ENCODE data around the gene DNAJC11.

DNAJC11 gene

DNA sequence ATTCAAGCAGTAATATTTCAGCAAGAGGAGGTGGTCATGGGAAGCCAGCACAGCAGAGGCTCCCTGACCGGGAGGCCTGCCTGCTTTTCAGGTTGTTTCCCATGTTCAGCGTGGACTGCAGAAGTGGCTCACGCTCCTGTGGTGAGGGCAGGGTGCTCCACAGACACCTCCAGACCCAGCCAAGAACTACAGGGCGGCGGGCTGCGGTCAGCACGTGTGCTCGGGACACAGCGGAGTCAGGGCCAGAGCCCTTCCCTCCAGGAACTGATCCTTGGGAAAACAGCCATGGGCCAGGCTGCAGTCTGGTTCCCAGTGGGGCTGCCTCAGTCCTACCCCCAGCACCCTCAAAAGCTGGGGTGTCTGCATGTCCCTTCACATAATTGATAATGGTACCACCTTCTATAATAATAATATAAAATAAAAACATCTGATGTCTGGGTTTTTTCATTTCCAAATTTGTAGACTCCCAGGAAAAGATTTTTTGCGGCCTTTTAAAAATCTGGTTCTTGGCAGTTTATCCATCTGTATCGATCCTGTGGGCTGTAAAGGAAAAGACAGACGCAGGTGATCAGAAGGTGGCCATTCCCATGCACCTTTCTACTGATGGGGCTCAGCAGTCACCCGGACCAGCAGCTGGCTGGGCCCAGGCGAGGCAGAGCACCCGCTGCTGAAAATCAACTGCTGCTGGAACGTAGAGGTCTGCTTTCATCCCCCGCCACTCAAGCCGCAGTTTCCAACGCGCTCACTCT, 66.3 kb downstream of the DNAJC11 start (continued):
- TF ChIP-seq, protein P1, sequence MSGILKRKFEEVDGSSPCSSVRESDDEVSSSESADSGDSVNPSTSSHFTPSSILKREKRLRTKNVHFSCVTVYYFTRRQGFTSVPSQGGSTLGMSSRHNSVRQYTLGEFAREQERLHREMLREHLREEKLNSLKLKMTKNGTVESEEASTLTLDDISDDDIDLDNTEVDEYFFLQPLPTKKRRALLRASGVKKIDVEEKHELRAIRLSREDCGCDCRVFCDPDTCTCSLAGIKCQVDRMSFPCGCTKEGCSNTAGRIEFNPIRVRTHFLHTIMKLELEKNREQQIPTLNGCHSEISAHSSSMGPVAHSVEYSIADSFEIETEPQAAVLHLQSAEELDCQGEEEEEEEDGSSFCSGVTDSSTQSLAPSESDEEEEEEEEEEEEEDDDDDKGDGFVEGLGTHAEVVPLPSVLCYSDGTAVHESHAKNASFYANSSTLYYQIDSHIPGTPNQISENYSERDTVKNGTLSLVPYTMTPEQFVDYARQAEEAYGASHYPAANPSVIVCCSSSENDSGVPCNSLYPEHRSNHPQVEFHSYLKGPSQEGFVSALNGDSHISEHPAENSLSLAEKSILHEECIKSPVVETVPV (CRISPR knock-in tag; IDR thresholded peaks at IDR 0.05), result no peak
- TF ChIP-seq ZFP30 (CRISPR knock-in tag; IDR thresholded peaks at IDR 0.05), result no peak
- TF ChIP-seq ZC3H10 (CRISPR knock-in tag; IDR thresholded peaks at IDR 0.05), result no peak
- no peak for TF ChIP-seq ZNF8 (CRISPR knock-in tag; IDR thresholded peaks at IDR 0.05)
- no peak for TF ChIP-seq PPARA (CRISPR knock-in tag; IDR thresholded peaks at IDR 0.05; ENCODE audit: borderline replicate concordance)
- no peak for TF ChIP-seq ZNF565 (CRISPR knock-in tag; conservative IDR thresholded peaks at IDR 0.05; ENCODE audit: low read depth)

DNA sequence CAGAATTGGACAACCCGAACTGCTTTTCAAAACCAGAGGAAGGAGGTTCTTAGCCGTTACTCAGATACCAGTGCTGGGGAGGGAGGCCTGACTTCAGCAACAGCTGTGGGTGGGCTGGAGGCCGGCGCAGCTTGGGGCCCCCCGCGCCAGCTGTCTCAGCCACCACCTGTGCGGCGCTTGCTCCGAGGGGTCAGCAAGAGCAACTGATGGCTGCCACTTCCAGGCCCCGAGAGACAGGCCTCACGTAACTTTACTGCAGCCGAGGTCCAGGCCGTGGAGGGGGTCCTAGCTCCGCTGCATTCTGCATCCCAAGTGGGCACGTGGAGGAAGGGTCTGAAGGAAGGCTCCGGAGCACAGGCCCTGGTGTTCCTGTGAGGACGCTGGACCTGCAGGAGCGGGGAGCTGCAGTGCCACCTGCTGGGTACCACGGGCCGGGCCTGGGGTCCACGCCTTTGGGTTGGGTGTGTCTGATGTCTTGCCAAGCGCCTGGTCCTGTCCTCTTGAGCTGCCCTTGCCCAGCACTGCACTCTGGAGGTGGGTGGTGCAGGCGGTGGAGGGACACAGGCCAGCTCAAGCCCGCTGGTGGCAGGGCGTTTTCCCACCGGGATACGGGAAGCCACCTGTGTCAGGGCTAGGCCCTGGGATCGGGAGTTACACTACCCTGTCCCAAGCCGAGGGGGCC, 67.1 kb downstream of the DNAJC11 start:
- peak; percentile 76 for ATAC-seq
- no peak for TF ChIP-seq RARB (CRISPR knock-in tag; IDR thresholded peaks at IDR 0.05)
- TF ChIP-seq, protein P1 (CRISPR knock-in tag; IDR thresholded peaks at IDR 0.05), result no peak
- no peak for TF ChIP-seq PPARA (CRISPR knock-in tag; IDR thresholded peaks at IDR 0.05; ENCODE audit: borderline replicate concordance)
- no peak for TF ChIP-seq CSDC2 (CRISPR knock-in tag; IDR thresholded peaks at IDR 0.05)
- no peak for TF ChIP-seq ZFP3 (CRISPR knock-in tag; IDR thresholded peaks at IDR 0.05)
- no peak for TF ChIP-seq OSR1 (CRISPR knock-in tag; IDR thresholded peaks at IDR 0.05)
- no peak for TF ChIP-seq GLIS3 (CRISPR knock-in tag; IDR thresholded peaks at IDR 0.05)
- no peak for TF ChIP-seq ZNF8 (CRISPR knock-in tag; IDR thresholded peaks at IDR 0.05)
- TF ChIP-seq, protein P2, sequence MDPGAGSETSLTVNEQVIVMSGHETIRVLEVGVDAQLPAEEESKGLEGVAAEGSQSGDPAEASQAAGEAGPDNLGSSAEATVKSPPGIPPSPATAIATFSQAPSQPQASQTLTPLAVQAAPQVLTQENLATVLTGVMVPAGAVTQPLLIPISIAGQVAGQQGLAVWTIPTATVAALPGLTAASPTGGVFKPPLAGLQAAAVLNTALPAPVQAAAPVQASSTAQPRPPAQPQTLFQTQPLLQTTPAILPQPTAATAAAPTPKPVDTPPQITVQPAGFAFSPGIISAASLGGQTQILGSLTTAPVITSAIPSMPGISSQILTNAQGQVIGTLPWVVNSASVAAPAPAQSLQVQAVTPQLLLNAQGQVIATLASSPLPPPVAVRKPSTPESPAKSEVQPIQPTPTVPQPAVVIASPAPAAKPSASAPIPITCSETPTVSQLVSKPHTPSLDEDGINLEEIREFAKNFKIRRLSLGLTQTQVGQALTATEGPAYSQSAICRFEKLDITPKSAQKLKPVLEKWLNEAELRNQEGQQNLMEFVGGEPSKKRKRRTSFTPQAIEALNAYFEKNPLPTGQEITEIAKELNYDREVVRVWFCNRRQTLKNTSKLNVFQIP (CRISPR knock-in tag; IDR thresholded peaks at IDR 0.05; ENCODE audit: borderline replicate concordance, low read depth), result no peak
- TF ChIP-seq TOX (CRISPR knock-in tag; IDR thresholded peaks at IDR 0.05; ENCODE audit: borderline replicate concordance), result no peak
- TF ChIP-seq BACH2 (CRISPR knock-in tag; IDR thresholded peaks at IDR 0.05; ENCODE audit: borderline replicate concordance), result no peak
- no peak for TF ChIP-seq TCF4 (CRISPR knock-in tag; IDR thresholded peaks at IDR 0.05; ENCODE audit: borderline replicate concordance)
- no peak for TF ChIP-seq ZNF70 (CRISPR knock-in tag; IDR thresholded peaks at IDR 0.05)
- no peak for TF ChIP-seq SNAI2 (CRISPR knock-in tag; IDR thresholded peaks at IDR 0.05)

DNA sequence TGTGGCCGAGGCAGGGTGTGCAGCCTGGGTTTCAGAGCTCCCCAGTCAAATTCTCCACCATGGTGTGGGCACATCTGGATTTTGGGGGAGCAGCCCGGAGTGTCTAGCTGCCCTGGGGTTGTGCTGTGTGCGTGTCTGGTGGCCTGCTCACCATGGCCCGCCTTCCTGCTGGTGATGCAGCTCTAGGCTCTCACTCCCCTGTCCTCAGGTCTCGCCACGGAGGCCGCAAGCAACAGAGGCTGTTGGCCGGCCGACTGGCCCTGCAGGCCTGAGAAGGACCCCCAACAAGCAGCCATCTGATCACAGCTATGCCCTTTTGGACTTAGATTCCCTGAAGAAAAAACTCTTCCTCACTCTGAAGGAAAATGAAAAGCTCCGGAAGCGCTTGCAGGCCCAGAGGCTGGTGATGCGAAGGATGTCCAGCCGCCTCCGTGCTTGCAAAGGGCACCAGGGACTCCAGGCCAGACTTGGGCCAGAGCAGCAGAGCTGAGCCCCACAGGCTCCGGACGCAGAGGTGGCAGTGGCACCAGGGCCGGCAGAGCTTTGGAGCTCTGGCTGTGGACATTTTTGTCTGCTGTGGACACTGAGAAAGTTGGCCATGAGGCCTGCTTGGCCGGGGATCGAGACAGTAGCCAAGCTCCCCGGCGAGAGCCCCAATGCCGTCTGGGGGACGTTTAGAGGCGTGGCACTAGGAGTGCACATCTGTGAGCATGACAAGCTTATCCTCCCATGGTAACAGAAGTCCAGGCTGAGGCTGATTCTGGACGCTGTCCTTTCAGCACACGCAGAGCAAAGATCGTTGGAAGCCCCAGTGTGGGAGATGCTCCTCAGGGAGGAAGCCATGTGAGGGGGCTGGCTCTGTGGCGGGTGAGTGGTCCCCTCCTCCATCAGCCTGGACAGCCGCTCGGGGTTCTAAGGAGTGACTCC, 68.8 kb downstream of the DNAJC11 start:
- TF ChIP-seq OSR1 (CRISPR knock-in tag; IDR thresholded peaks at IDR 0.05) (no peak), CSDC2 (CRISPR knock-in tag; IDR thresholded peaks at IDR 0.05) (no peak), ZFP30 (CRISPR knock-in tag; IDR thresholded peaks at IDR 0.05) (no peak), ZC3H10 (CRISPR knock-in tag; IDR thresholded peaks at IDR 0.05) (no peak), SNAI2 (CRISPR knock-in tag; IDR thresholded peaks at IDR 0.05) (no peak), ARNTL (CRISPR knock-in tag; IDR thresholded peaks at IDR 0.05; ENCODE audit: borderline replicate concordance, low read depth) (no peak), ZFP3 (CRISPR knock-in tag; IDR thresholded peaks at IDR 0.05) (no peak), ZNF8 (CRISPR knock-in tag; IDR thresholded peaks at IDR 0.05) (no peak), ZNF70 (CRISPR knock-in tag; IDR thresholded peaks at IDR 0.05) (no peak), PPARA (CRISPR knock-in tag; IDR thresholded peaks at IDR 0.05; ENCODE audit: borderline replicate concordance) (no peak), TOX (CRISPR knock-in tag; IDR thresholded peaks at IDR 0.05; ENCODE audit: borderline replicate concordance) (no peak), ZNF565 (CRISPR knock-in tag; conservative IDR thresholded peaks at IDR 0.05; ENCODE audit: low read depth) (no peak)
- TF ChIP-seq, protein P3, sequence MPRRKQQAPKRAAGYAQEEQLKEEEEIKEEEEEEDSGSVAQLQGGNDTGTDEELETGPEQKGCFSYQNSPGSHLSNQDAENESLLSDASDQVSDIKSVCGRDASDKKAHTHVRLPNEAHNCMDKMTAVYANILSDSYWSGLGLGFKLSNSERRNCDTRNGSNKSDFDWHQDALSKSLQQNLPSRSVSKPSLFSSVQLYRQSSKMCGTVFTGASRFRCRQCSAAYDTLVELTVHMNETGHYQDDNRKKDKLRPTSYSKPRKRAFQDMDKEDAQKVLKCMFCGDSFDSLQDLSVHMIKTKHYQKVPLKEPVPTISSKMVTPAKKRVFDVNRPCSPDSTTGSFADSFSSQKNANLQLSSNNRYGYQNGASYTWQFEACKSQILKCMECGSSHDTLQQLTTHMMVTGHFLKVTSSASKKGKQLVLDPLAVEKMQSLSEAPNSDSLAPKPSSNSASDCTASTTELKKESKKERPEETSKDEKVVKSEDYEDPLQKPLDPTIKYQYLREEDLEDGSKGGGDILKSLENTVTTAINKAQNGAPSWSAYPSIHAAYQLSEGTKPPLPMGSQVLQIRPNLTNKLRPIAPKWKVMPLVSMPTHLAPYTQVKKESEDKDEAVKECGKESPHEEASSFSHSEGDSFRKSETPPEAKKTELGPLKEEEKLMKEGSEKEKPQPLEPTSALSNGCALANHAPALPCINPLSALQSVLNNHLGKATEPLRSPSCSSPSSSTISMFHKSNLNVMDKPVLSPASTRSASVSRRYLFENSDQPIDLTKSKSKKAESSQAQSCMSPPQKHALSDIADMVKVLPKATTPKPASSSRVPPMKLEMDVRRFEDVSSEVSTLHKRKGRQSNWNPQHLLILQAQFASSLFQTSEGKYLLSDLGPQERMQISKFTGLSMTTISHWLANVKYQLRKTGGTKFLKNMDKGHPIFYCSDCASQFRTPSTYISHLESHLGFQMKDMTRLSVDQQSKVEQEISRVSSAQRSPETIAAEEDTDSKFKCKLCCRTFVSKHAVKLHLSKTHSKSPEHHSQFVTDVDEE (CRISPR knock-in tag; IDR thresholded peaks at IDR 0.05), result no peak
- ATAC-seq, result no peak
